Right lobe of liver (tissue), 4 donors: ENCODE measurements around the gene SLC43A3.

Experiments used
- CTCF ChIP-seq, 4 donors: fragments of 200-600 bp in 3 of 4; fragments of 450-650 bp in 1 of 4; IDR thresholded peaks; one replicate each; pipeline versions ENCODE4 v1.5.1 to v1.8.0; 2016 to 2022; ENCODE audit warnings: antibody characterized with exemption in 4 of 4, mild to moderate bottlenecking in 2 of 4
- POLR2A ChIP-seq: fragments of 450-650 bp; IDR thresholded peaks from one replicate; pipeline ENCODE4 v1.6.1; 2017; ENCODE audit warnings: antibody characterized with exemption, mild to moderate bottlenecking
- donor health status: DM: no; HTN: no; CAD: no.
- donor health status: DM: no; HTN: no; CAD: no.
- donor health status: DM: no; HTN: yes; CAD: no.

- TF ChIP-seq CTCF (IDR thresholded peaks at IDR 0.05) = no peak
- no peak for TF ChIP-seq POLR2A
These were observed 65.9 kb downstream of the SLC43A3 start for GRCh38 chr11:57360991-57361390.
